A549 (cell line): ENCODE data around the gene BSCL2.

Experiments
- CTCF ChIP-seq: fragments of >200 bp; sonication (Bioruptor Twin); formaldehyde crosslinking; IDR thresholded peaks from 3 replicates; pipeline ENCODE4 v1.5.1; 2016
- E2F6 ChIP-seq: IDR thresholded peaks from 2 replicates; pipeline ENCODE4 v1.6.1; 2012; ENCODE audit warnings: low read depth, borderline replicate concordance
- ESRRA ChIP-seq: fragments of 150-350 bp; IDR thresholded peaks from 2 replicates; pipeline ENCODE4 v1.6.1; 2014; ENCODE audit warnings: mild to moderate bottlenecking, low read length, borderline replicate concordance
- FOSL2 ChIP-seq, 2 experiments: fragments of 450-650 bp in 1 of 2; fragments of >200 bp in 1 of 2; sonication (Bioruptor Twin) in 1 of 2; formaldehyde crosslinking; IDR thresholded peaks; 2 replicates each; pipeline versions ENCODE4 v1.5.0 to v1.6.1; 2016 to 2020; ENCODE audit warnings: mild to moderate bottlenecking in 1 of 2, moderate library complexity in 1 of 2
- HEYL ChIP-seq: fragments of 250-450 bp; sonication (Bioruptor Pico); IDR thresholded peaks from 2 replicates; pipeline ENCODE4 v1.8.0; 2021; ENCODE audit warnings: mild to moderate bottlenecking, moderate library complexity
- SMC3 ChIP-seq: fragments of >200 bp; sonication (Bioruptor Twin); formaldehyde crosslinking; IDR thresholded peaks from 3 replicates; pipeline ENCODE4 v1.6.1; 2018; ENCODE audit warnings: inconsistent platforms
- TFCP2L1 ChIP-seq: fragments of 250-450 bp; sonication (Bioruptor Pico); IDR thresholded peaks from 2 replicates; pipeline ENCODE4 v1.5.0; 2021; ENCODE audit warnings: mild to moderate bottlenecking

GRCh38 chr11:62732830-62733229 is 25.6 kb upstream of the BSCL2 start:
- TF ChIP-seq CTCF (peak; percentile 41), HEYL (no peak), TFCP2L1 (CRISPR knock-in tag) (no peak), ESRRA (no peak), E2F6 (no peak), FOSL2 (IDR thresholded peaks at IDR 0.05) (no peak), FOSL2 (CRISPR knock-in tag; IDR thresholded peaks at IDR 0.05) (no peak), SMC3 (no peak)
